ENCODE measurements around the gene PPA1. TPM values are rescaled to one million over a fixed set of nuclear protein-coding genes. Genes with fewer than 3 reads are reported as not detected.
"Not testable (repeated sequence)": the region's sequence is repeated elsewhere in the genome, so short reads cannot be mapped to it uniquely, and the experiment has no call there.

The PPA1 gene
- total RNA-seq, 4 donors from 2014 or later, result 14.1 to 113 (median 98.4) TPM

DNA sequence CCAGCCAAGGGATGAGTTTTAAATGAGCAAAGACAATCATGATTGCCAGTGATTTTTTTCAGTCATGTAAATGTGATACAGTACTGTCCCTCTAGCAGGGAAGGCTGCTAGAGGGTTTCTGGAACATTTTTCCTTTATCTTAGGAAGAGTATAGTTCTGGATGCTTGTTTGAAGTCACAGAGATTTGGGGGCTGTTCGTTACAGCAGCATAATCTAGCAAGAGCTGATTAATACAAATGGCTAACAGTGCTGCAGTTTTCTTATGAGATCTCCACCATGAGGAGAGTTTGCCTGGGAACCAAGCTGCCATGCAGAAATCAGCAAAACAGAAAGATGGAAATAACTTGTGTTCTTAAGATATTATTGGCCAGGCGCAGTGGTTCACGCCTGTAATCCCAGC is 7.9 kb upstream of the PPA1 start:
- H3K9me3 ChIP-seq, result no peaks in the 10 kb centered on the region
- H3K27ac ChIP-seq, result no peak overlapping the region
- in situ Hi-C loops (cut with MboI; ENCODE audit: low pct_ligation_motif_present in 1 of 4, low pct_unique_long_range_greater_than_20kb in 1 of 4, low sequenced_read_pairs in 3 of 4) (no loop called here), intact Hi-C loops (cut with DNase I; ENCODE audit: low total_unique reads) (no loop called here)
- 92 to 100% methylated on average over 3 of the region's 3 CpGs for WGBS, 2 donors (ENCODE audit: low coverage in 1 of 2)
- H3K4me1 ChIP-seq, result no peaks in the 10 kb centered on the region
- TF ChIP-seq, protein P1, sequence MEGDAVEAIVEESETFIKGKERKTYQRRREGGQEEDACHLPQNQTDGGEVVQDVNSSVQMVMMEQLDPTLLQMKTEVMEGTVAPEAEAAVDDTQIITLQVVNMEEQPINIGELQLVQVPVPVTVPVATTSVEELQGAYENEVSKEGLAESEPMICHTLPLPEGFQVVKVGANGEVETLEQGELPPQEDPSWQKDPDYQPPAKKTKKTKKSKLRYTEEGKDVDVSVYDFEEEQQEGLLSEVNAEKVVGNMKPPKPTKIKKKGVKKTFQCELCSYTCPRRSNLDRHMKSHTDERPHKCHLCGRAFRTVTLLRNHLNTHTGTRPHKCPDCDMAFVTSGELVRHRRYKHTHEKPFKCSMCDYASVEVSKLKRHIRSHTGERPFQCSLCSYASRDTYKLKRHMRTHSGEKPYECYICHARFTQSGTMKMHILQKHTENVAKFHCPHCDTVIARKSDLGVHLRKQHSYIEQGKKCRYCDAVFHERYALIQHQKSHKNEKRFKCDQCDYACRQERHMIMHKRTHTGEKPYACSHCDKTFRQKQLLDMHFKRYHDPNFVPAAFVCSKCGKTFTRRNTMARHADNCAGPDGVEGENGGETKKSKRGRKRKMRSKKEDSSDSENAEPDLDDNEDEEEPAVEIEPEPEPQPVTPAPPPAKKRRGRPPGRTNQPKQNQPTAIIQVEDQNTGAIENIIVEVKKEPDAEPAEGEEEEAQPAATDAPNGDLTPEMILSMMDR (IDR thresholded peaks at IDR 0.05), result no peak
- no peak for TF ChIP-seq EP300 (IDR thresholded peaks at IDR 0.05; ENCODE audit: low read depth)
- TF ChIP-seq POLR2A (IDR thresholded peaks at IDR 0.05), result no peak
- no peak for TF ChIP-seq POLR2AphosphoS5 (IDR thresholded peaks at IDR 0.05)
- no peaks in the 10 kb centered on the region for H3K36me3 ChIP-seq
- H3K27me3 ChIP-seq, result no peaks in the 10 kb centered on the region
- DNase-seq, result no peak
- H3K4me3 ChIP-seq, result no peak overlapping the region

- H3K9me3 ChIP-seq; in situ Hi-C loops (cut with MboI; ENCODE audit: low pct_ligation_motif_present in 1 of 4, low pct_unique_long_range_greater_than_20kb in 1 of 4, low sequenced_read_pairs in 3 of 4); intact Hi-C loops (cut with DNase I; ENCODE audit: low total_unique reads); H3K4me3 ChIP-seq; DNase-seq; H3K27me3 ChIP-seq; H3K27ac ChIP-seq; H3K36me3 ChIP-seq; H3K4me1 ChIP-seq: not testable (repeated sequence)
- 94% methylated on average over 9 of the region's 21 CpGs; no CpG with 5 or more reads in 1 of the 2 donors for WGBS, 2 donors (ENCODE audit: low coverage in 1 of 2)
These were observed 6.8 kb upstream of the PPA1 start for GRCh38 chr10:70239986-70240385.

- H3K27ac ChIP-seq; intact Hi-C loops (cut with DNase I; ENCODE audit: low total_unique reads); H3K36me3 ChIP-seq; H3K27me3 ChIP-seq; H3K4me3 ChIP-seq; H3K9me3 ChIP-seq; DNase-seq; in situ Hi-C loops (cut with MboI; ENCODE audit: low pct_ligation_motif_present in 1 of 4, low pct_unique_long_range_greater_than_20kb in 1 of 4, low sequenced_read_pairs in 3 of 4); H3K4me1 ChIP-seq: not testable (repeated sequence)
- WGBS, 2 donors (ENCODE audit: low coverage in 1 of 2), result 93% methylated on average over 27 of the region's 55 CpGs; no CpG with 5 or more reads in 1 of the 2 donors
These were observed 6.1 kb upstream of the PPA1 start for GRCh38 chr10:70239077-70239976.

DNA sequence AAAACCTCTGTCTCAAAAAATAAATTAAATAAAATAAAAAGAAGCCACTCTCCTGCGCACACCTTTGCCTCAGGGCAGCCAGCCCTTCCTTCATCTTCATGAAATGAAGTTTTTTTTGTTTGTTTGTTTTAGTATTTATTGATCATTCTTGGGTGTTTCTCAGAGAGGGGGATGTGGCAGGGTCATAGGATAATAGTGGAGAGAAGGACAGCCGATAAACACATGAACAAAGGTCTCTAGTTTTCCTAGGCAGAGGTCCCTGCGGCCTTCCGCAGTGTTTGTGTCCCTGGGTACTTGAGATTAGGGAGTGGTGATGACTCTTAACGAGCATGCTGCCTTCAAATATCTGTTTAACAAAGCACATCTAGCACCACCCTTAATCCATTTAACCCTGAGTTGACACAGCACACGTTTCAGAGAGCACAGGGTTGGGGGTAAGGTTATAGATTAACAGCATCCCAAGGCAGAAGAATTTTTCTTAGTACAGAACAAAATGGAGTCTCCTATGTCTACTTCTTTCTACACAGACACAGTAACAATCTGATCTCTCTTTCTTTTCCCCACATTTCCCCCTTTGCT is 4.8 kb upstream of the PPA1 start:
- H3K4me1 ChIP-seq; DNase-seq; H3K27ac ChIP-seq; H3K4me3 ChIP-seq; intact Hi-C loops (cut with DNase I; ENCODE audit: low total_unique reads); H3K27me3 ChIP-seq; H3K36me3 ChIP-seq; in situ Hi-C loops (cut with MboI; ENCODE audit: low pct_ligation_motif_present in 1 of 4, low pct_unique_long_range_greater_than_20kb in 1 of 4, low sequenced_read_pairs in 3 of 4); H3K9me3 ChIP-seq: not testable (repeated sequence)
- WGBS, 2 donors (ENCODE audit: low coverage in 1 of 2), result 64 to 76% methylated on average over 5 to 6 of the region's 6 CpGs

- in situ Hi-C loops (cut with MboI; ENCODE audit: low pct_ligation_motif_present in 1 of 4, low pct_unique_long_range_greater_than_20kb in 1 of 4, low sequenced_read_pairs in 3 of 4), result no loop called here
- TF ChIP-seq EP300 (IDR thresholded peaks at IDR 0.05; ENCODE audit: low read depth) (no peak), POLR2AphosphoS5 (IDR thresholded peaks at IDR 0.05) (no peak), POLR2A (IDR thresholded peaks at IDR 0.05) (no peak)
- TF ChIP-seq, protein P1 (IDR thresholded peaks at IDR 0.05), result no peak
- H3K36me3 ChIP-seq, result no peaks in the 10 kb centered on the region
- no peaks in the 10 kb centered on the region for H3K9me3 ChIP-seq
- no peaks in the 10 kb centered on the region for H3K27me3 ChIP-seq
- no peak for DNase-seq
- H3K4me3 ChIP-seq, result no peak overlapping the region
- intact Hi-C loops (cut with DNase I; ENCODE audit: low total_unique reads), result no loop called here
- peaks cover 0 to 29% (median 12%) of the 10 kb centered on the region in 4 donors for H3K4me1 ChIP-seq
- H3K27ac ChIP-seq, result no peak overlapping the region
- 61 to 84% methylated on average over 9 to 18 of the region's 18 CpGs for WGBS, 2 donors (ENCODE audit: low coverage in 1 of 2)
These were observed 1.6 kb upstream of the PPA1 start for GRCh38 chr10:70234668-70235447.
